Jurkat, Clone E6-1 (cell line): ENCODE data around the gene SZT2.

ENCODE experiments used
- DNase-seq: peaks from one replicate; pipeline ENCODE4 v3.0.0-alpha.2; 2011; ENCODE audit warnings: low read depth, low spot score
- H3K4me3 ChIP-seq: 2 replicates; pipeline ENCODE4 v1.5.1; 2011; ENCODE audit warnings: mild to moderate bottlenecking, low read length, control low read depth, moderate library complexity

SZT2 gene

DNA sequence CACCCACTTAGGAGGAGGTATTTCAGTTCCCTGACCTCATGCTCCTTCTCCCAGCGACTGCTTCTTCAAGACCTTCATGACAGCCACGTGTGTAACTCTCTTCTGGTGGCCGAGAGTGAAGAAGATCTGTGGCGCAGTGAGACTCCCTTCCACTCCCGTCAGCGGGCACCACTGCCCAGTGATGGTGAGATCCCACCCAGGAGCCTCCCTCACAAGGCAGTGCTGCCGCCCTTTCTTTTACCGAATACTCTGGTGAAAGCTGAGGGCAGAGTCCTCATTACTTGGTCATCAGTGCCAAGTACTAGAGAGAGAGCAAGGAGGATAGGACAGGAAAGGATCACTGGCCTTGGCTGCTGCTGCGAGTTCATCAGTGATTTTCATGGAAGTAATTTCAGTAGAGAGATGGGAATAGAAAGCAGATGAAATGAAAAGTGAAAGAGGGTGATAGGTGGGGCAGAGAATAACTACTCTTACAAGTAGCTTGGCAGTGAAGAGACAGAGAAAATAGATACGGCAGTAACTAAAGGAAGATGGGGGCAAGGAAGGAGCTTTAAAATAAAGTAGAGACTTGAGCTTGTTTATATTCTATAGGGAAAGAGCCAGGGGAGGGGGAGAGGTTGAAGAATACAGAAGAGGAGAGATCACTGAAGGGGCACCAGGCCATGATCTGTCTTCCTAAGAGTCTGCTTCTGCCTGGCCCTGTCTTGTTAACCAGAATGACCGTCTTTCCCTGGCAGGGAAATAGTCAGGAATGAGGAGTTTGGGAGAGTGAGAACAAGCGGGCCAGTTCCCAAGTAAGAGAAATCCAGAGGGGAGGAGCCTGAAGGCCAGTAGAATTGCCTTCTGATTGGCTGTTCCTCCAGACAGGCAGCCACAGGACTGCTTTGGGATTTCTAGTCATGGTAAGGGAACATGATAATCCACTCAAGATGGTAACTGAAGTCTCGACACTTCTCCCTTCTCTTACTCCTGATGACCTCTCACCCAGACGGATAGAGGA is 45.7 kb downstream of the SZT2 start:
- no peak for DNase-seq
- H3K4me3 ChIP-seq, result no peak overlapping the region

- H3K4me3 ChIP-seq, result no peak overlapping the region
- DNase-seq, result no peak
These were observed 46.7 kb downstream of the SZT2 start for GRCh38 chr1:43436371-43436770.

DNA sequence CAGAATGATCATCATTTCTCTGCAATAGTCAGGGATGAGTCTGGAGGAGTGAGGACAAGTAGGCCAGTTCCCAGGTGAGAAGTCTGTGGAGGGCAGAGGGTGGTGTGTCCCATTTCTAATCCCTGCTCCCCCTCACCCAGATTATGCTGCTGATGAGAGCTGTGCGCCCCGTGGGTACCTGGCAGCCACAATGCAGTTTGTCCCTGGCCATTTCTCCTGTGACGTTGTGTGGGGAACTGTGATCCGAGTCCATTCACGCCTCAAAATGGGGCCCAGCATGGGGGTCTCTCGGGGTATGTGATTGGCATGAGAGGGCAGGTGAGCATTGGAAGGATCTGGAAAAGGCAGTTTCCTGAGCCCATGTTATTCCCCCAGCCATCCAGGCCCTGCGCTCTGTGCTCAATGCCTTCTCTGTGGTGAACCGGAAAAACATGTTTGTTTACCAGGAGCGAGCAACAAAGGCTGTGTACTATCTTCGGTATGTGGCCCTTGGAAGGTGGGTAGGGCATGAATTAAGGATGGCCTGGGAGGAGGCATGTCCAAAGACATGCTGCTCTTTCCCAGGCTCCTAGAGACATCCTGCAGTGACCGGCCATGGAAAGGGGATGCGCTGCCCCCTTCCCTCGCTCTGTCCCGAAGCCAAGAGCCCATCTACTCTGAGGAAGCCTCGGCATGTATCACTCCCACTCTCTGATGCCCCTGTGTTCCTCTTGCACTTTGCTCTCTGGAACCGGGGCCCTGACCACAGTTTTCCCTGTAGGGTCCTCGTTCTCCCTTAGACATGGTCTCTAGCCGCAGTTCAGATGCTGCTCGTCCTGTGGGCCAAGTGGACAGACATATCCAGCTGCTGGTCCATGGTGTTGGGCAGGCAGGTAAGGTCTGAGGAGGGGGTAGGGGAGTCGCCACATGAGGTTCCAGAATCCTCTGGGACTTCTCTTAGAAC is 47.6 kb downstream of the SZT2 start:
- no peak for DNase-seq
- H3K4me3 ChIP-seq, result no peak overlapping the region

DNA sequence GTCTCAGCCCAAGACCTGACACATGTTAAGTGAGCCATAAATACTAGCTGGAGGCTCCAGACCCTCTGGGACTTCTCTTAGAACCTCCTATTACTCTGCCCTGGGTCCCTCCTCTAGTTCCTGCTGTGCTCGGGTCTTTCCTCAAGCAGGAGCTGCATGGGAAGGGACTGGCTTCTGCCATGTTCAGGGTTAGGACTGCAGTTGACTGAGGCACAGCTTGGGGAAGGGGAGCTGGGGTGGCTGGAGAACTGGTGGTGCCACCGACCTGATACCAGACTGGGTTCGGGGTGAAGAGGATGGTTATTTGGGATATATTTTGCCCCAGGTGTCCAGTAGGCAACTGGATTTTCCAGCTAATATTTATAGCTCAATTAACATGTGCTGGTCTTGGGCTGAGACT is 48.3 kb downstream of the SZT2 start:
- DNase-seq, result no peak
- H3K4me3 ChIP-seq, result no peak overlapping the region

GRCh38 chr1:43438576-43438952 is 48.9 kb downstream of the SZT2 start:
- H3K4me3 ChIP-seq, result no peak overlapping the region
- no peak for DNase-seq

- H3K4me3 ChIP-seq, result no peak overlapping the region
- no peak for DNase-seq
These were observed 49.4 kb downstream of the SZT2 start for GRCh38 chr1:43438953-43439581.

DNA sequence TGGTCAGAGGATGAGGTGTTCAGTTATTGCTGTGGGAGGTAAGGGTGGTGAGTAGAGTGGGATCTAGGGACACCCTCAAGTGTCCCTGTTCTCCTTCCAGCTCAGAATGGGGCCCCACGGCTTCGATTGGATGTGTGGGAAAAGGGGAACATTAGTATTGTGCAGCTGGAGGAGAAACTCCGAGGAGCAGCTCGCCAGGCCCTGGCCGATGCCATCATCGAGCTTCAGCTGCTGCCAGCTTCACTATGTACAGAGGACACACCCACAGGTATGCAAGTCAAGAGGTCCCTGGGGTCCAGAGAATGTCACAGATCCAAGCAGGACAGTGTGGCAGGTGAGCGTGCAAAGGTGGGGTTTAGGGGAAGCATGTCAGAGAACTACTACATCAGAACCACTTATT is 50.1 kb downstream of the SZT2 start:
- DNase-seq, result no peak
- no peak overlapping the region for H3K4me3 ChIP-seq

- DNase-seq, result no peak
- no peak overlapping the region for H3K4me3 ChIP-seq
These were observed 50.7 kb downstream of the SZT2 start for GRCh38 chr1:43440358-43440757.

- no peak for DNase-seq
- no peak overlapping the region for H3K4me3 ChIP-seq
These were observed 51.6 kb downstream of the SZT2 start for GRCh38 chr1:43441166-43441893.

DNA sequence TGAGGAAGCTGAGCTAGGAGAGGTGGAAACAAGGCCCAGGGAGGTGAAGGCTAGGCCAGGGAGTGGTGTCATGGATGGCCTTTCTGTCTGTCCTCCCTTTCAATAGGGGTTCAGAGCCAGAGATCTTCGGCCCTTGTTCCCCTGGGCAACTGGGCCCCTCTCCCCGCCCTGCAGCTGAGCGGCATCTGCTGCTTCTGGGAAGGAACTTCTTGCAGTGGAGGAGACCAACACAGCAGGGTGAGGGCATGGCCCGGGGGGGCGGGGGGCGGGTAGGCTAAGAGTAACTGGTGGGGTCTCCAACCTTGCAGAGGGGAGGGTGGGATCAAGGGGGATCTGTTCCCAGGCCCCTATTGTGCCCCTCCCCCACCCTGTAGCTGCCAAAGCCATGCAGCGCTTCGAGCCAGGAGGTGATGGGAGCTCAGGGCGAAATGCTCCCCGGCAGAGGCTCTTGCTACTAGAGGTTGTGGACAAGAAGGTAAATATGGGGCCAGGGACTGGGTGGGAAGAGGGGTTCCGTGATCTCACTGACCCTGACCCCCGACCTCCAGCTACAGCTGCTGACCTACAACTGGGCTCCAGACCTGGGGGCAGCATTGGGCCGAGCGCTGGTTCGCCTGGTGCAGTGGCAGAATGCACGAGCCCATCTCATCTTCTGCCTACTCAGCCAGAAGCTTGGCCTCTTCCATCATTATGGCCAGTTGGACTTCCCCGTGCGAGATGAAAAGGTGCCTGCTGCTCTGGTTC is 52.4 kb downstream of the SZT2 start:
- no peak for DNase-seq
- H3K4me3 ChIP-seq, result no peak overlapping the region

DNA sequence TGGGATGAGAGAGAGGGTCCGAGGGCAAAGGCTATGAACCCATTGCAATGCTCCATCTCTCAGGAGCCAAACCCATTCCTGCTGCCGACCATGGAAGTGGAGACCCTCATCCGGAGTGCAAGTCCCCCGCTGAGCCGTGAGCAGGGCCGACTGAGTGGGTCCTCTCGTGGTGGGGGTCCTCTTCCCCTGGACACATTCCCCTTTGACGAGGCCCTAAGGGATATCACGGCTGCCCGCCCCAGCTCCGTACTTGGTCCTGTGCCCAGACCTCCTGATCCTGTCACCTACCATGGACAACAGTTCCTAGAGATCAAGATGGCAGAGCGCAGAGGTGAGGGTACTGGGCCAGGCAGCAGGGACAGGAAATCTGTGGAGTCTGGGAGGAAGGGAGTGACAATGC is 53.1 kb downstream of the SZT2 start:
- DNase-seq, result no peak
- H3K4me3 ChIP-seq, result no peak overlapping the region

- no peak for DNase-seq
- H3K4me3 ChIP-seq, result no peak overlapping the region
These were observed 53.7 kb downstream of the SZT2 start for GRCh38 chr1:43443197-43443946.

DNA sequence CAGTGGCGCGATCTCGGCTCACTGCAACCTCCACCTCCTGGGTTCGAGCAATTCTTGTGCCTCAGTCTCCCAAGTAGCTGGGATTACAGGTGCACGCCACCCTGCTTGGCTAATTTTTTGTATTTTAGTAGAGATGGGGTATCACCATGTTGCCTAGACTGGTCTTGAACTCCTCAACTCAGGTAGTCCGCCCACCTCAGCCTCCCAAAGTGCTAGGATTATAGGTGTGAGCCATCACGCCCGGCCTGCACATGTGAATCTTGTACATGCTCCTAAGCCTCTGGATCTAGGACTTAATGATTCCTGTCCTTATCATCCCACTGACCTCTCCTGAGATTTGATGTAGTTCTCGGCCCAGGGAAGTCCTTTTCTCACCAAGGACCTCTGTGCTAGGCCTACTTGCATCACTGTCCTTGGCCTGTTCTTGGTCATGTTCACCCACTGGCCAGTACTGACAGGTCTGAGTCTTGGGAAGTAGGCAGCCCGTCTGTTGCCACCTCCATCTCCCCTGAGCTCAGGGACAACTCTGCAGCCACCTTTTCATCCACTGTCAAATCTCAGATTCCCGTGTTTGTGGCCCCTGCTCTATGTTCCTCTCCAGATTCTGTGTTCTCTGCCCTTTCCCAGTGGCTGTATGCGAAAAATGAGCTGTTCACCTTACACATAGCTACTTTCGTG is 54.6 kb downstream of the SZT2 start:
- no peak for DNase-seq
- no peak overlapping the region for H3K4me3 ChIP-seq

DNA sequence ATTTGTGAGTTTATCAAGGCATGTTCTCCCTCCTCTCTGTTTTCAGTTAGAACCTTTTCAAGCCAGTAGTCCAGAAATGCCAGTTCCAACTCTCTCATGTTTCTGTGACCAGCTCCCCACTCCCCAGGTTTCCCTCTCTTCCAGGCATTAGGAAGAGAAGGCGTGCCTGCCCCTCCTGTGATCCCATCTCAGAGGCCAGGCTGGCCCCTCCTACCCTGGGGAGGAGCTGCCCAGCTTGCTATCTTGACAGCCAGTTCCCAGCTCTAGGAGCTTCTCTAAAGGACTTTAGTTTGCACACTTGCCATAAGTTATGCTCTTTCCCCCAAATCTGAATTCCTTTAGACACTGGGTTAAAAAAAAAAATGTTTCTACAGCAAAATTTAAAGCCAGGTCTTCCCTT is 55.1 kb downstream of the SZT2 start:
- no peak for DNase-seq
- no peak overlapping the region for H3K4me3 ChIP-seq

DNA sequence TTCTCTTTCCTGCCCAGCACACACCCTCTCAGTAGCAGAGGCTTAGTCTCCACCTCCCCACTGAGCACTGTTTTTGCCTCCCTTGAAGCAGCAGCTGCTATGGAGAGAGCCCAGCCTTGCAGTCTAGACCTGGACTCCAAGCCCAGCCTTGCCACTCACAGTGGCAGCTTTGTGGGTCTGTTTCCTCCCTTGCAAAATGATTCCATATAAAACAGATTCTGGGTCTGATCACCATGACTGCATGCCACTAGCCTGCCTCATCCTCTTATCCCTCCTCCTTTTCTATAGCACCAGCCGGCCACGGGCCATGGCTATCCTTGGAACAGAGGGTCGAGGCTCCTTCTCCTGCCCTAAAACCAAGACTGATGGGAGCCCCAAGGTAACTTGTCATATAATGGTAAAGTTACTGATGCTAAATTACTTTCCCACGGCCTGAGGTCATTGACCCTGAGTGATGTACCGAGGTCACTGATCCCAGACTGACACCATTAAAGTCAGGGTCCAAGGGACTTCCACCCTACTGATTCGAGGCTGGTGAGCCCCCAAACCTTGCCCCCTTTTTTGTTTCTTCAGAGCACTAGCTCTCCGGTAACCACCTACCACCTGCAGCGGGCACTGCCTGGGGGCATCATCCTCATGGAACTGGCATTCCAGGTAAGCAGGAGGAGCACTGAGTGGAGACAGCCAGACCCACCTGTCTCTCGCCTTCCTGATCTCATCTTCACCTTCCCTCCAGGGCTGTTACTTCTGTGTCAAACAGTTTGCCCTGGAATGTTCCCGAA is 56.1 kb downstream of the SZT2 start:
- no peak for DNase-seq
- H3K4me3 ChIP-seq, result no peak overlapping the region

DNA sequence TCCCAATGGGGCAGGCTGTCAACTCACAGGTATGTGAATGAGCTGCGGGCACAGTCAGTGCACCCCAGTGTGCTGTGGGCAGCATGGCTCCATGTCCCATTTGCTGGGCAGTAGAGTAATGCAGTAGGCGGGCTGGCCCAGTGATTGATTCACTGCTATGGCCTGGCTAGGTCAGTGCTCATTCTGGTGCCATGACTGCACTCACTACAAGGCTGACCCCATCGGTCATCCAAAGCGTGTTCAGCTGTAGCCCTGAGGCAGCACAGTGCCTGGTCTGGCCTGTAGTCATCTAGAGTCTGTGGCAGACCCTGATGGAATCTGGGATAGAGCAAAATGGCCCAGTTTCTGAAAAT is 56.7 kb downstream of the SZT2 start:
- no peak for DNase-seq
- no peak overlapping the region for H3K4me3 ChIP-seq
